Fibroblast of villous mesenchyme (primary cell): ENCODE data around the gene ACTMAP. TPM values are rescaled to one million over a fixed set of nuclear protein-coding genes. Genes with fewer than 3 reads are reported as not detected.

ENCODE experiments used
- DNase-seq: peaks from one replicate; pipeline ENCODE4 v3.0.0-alpha.2; 2010; ENCODE audit warnings: low read depth
- H3K4me3 ChIP-seq: 2 replicates; pipeline ENCODE4 v1.5.1; 2011; ENCODE audit warnings: low read depth, mild to moderate bottlenecking, low read length
- total RNA-seq: library from RNA; depleted of rRNA; stranded (reverse); fragments of >200 nt; gene quantifications from 2 replicates; pipeline ENCODE4 v1.2.3, GENCODE V29; 2012
- TF ChIP-seq, protein P1 (sequence below): IDR thresholded peaks from 2 replicates; pipeline ENCODE4 v1.5.1; 2012; ENCODE audit warnings: low read depth, mild to moderate bottlenecking, low read length; ENCODE audit not compliant: insufficient read depth

Gene ACTMAP
- total RNA-seq, 1 donor: 0.86 TPM

GRCh38 chr19:40762754-40763470 lies 12.6 kb upstream of the ACTMAP start:
- DNase-seq: no peak
- no peak overlapping the region for H3K4me3 ChIP-seq

DNA sequence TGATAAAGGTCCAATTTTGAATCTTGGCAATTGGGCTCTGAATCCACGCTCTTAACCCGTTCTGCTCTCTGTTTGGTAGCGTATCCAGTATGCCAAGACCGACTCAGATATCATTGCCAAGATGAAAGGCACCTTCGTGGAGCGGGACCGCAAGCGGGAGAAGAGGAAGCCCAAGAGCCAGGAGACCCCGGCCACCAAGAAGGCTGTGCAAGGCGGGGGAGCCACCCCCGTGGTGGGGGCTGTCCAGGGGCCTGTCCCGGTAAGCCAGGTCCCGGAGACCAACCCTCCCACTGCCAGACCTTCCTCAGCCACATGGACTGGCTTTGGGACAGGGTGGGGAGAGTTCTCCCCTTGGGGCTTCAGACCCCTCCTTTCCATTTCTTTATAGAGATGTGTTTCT lies 9.1 kb upstream of the ACTMAP start:
- no peak overlapping the region for H3K4me3 ChIP-seq
- no peak for DNase-seq
- TF ChIP-seq, protein P1, sequence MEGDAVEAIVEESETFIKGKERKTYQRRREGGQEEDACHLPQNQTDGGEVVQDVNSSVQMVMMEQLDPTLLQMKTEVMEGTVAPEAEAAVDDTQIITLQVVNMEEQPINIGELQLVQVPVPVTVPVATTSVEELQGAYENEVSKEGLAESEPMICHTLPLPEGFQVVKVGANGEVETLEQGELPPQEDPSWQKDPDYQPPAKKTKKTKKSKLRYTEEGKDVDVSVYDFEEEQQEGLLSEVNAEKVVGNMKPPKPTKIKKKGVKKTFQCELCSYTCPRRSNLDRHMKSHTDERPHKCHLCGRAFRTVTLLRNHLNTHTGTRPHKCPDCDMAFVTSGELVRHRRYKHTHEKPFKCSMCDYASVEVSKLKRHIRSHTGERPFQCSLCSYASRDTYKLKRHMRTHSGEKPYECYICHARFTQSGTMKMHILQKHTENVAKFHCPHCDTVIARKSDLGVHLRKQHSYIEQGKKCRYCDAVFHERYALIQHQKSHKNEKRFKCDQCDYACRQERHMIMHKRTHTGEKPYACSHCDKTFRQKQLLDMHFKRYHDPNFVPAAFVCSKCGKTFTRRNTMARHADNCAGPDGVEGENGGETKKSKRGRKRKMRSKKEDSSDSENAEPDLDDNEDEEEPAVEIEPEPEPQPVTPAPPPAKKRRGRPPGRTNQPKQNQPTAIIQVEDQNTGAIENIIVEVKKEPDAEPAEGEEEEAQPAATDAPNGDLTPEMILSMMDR: no peak

More at GRCh38 chr19:40762754-40763470, 12.6 kb upstream of the ACTMAP start:
- TF ChIP-seq, protein P1: no peak

GRCh38 chr19:40758491-40758890 lies 8.2 kb upstream of the ACTMAP start:
- no peak overlapping the region for H3K4me3 ChIP-seq
- TF ChIP-seq, protein P1: no peak
- DNase-seq: no peak

GRCh38 chr19:40756502-40757110 lies 6.3 kb upstream of the ACTMAP start:
- TF ChIP-seq, protein P1: no peak
- no peak overlapping the region for H3K4me3 ChIP-seq
- DNase-seq: no peak

DNA sequence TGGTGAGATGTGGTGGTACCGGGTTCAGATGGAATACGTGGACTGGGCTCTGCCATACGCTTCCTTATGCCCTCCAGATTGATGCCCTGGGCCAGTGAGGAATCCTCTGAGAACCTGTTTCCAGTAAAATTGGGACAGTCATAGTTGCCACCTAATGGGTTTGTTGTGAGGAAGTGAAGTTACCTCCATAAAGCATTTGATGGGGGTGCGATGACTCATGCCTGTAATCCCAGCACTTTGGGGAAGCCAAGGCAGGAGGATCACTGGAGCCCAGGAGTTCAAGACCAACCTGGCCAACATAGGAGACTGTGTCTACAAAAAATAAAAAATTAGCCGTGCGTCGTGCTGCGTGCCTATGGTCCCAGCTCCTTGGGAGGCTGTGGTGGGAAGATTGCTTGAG lies 5.5 kb upstream of the ACTMAP start:
- TF ChIP-seq, protein P1: no peak
- no peak for DNase-seq
- no peak overlapping the region for H3K4me3 ChIP-seq

DNA sequence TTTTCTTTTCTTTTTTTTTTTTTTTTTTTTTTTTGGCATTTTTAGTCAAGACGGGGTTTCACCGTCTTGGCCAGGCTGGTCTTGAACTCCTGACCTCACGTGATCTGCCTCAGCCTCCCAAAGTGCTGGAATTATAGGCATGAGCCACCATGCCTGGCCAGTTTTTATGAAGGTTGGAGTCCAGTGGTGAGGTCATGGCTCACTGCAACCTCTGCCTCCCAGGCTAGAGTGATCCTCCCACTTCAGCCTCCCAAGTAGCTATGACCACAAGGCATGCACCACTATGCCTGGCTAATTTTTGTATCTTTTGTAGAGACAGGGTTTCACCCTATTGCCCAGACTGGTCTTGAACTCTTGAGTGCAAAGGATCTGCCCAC lies 5.0 kb upstream of the ACTMAP start:
- DNase-seq: no peak
- H3K4me3 ChIP-seq: no peak overlapping the region
- TF ChIP-seq, protein P1: no peak
